Measurements from ENCODE around the gene IL23A. TPM values are rescaled to one million over a fixed set of nuclear protein-coding genes. Genes with fewer than 3 reads are reported as not detected.

IL23A gene
- total and polyA plus RNA-seq, 2 of the 13 experiments (the other 11 are each of a cell fraction or from before 2014, with no cell fraction given), result 0.33 to 0.35 TPM

GRCh38 chr12:56326126-56326525 lies 12.6 kb upstream of the IL23A start:
- TF ChIP-seq HMG20A (CRISPR knock-in tag; IDR thresholded peaks at IDR 0.05; ENCODE audit: borderline replicate concordance) (no peak), ZBTB14 (CRISPR knock-in tag; IDR thresholded peaks at IDR 0.05) (no peak), ELK4 (CRISPR knock-in tag; IDR thresholded peaks at IDR 0.05; ENCODE audit: borderline replicate concordance) (no peak), RFXAP (CRISPR knock-in tag; IDR thresholded peaks at IDR 0.05; ENCODE audit: borderline replicate concordance) (no peak), KLF11 (CRISPR knock-in tag; IDR thresholded peaks at IDR 0.05) (no peak), THAP9 (CRISPR knock-in tag; IDR thresholded peaks at IDR 0.05; ENCODE audit: borderline replicate concordance) (no peak), ZNF883 (CRISPR knock-in tag; IDR thresholded peaks at IDR 0.05; ENCODE audit: not compliant biosample characterization) (no peak)
- H3K4me3 ChIP-seq (replicated peaks in 1 of 3; ENCODE audit: insufficient read depth in 1 of 3, low read depth in 2 of 3, low read length in 3 of 3), result no peak overlapping the region
- H3K4me2 ChIP-seq (ENCODE audit: low read depth, low read length), result no peak overlapping the region
- FAIRE-seq (no peak), DNase-seq (ENCODE audit: low spot score) (no peak), ATAC-seq (no peak)
- POLR2A ChIA-PET, result interaction anchor here (0.9 kb wide), 1 partner anchor 10 kb away, joined by 3 read pairs; the partner anchor contains the start of gene CNPY2
- no peaks in the 10 kb centered on the region for H3K79me2 ChIP-seq (ENCODE audit: insufficient read depth, low read length)
- H3K9ac ChIP-seq (ENCODE audit: insufficient read depth, low read depth, low read length), result no peak overlapping the region
- intact Hi-C loops (cut with micrococcal nuclease; ENCODE audit: unreplicated experiment), result no loop called here
- H2AFZ ChIP-seq (ENCODE audit: low read length), result no peak overlapping the region
- BruUV-seq (replicated peaks), result no TSS peak
- in situ Hi-C loops (cut with HindIII; ENCODE audit: extremely low pct_ligation_motif_present, low pct_unique_long_range_greater_than_20kb), result no loop called here
- no peak overlapping the region for H3K27ac ChIP-seq (ENCODE audit: extremely low read length, insufficient read depth, low read length)
- H4K20me1 ChIP-seq (ENCODE audit: insufficient read depth, low read length), result no peaks in the 10 kb centered on the region
- no peaks in the 10 kb centered on the region for H3K27me3 ChIP-seq (ENCODE audit: control insufficient read depth in 1 of 2, insufficient read depth in 2 of 2, low read length in 2 of 2)
- 99% methylated on average over 8 of the region's 8 CpGs for WGBS (ENCODE audit: low lambda C conversion rate)
- CTCF ChIA-PET (ENCODE audit: low intra/inter-chr PET ratio, low total read pairs), result no interaction called here
- peaks cover 22 to 58% of the 10 kb centered on the region in 2 experiments; a peak in 4 of 5 replicates for H3K36me3 ChIP-seq (replicated peaks in 1 of 2; ENCODE audit: control insufficient read depth in 1 of 2, insufficient read depth in 2 of 2, low read length in 2 of 2)
- H3K9me3 ChIP-seq (ENCODE audit: low read length), result no peaks in the 10 kb centered on the region
- peaks cover 15% of the 10 kb centered on the region for H3K4me1 ChIP-seq (ENCODE audit: insufficient read depth, low read length)

All from HepG2 (cell line).